HEK293T (cell line): ENCODE data around the gene TDP1.

ENCODE experiments used
- CTCF ChIA-PET: fragments of 350-600 bp; formaldehyde crosslinking; extraction: SDS; loops from one replicate; lab custom pipeline; 2021; ENCODE audit warnings: antibody characterized with exemption, inconsistent platforms; lab: Yijun Ruan, JAX
- POLR2A ChIA-PET: fragments of 350-600 bp; formaldehyde crosslinking; extraction: SDS; loops from one replicate; lab custom pipeline; 2020; ENCODE audit warnings: antibody characterized with exemption, inconsistent platforms; lab: Yijun Ruan, JAX
- DNase-seq: peaks from one replicate; pipeline ENCODE4 v3.0.0; 2012; ENCODE audit warnings: mixed read lengths; ENCODE audit errors: extremely low spot score
- ARNT ChIP-seq: fragments of 450-650 bp; IDR thresholded peaks from 2 replicates; pipeline ENCODE4 v1.6.1; 2017; ENCODE audit warnings: mild to moderate bottlenecking
- BHLHE40 ChIP-seq: fragments of 450-650 bp; IDR thresholded peaks from 2 replicates; pipeline ENCODE4 v1.6.1; 2016; ENCODE audit warnings: mild to moderate bottlenecking, moderate library complexity, borderline replicate concordance
- CTBP1 ChIP-seq: fragments of 450-650 bp; IDR thresholded peaks from 2 replicates; pipeline ENCODE4 v1.6.1; 2016; ENCODE audit warnings: borderline replicate concordance
- ELF4 ChIP-seq: fragments of 450-650 bp; IDR thresholded peaks from 2 replicates; pipeline ENCODE4 v1.6.1; 2017; ENCODE audit warnings: antibody characterized with exemption
- FOXA1 ChIP-seq: fragments of 450-650 bp; IDR thresholded peaks from 2 replicates; pipeline ENCODE4 v1.6.1; 2016; ENCODE audit warnings: mild to moderate bottlenecking
- FOXK2 ChIP-seq: fragments of 450-650 bp; IDR thresholded peaks from 2 replicates; pipeline ENCODE4 v1.6.1; 2016; ENCODE audit warnings: mild to moderate bottlenecking
- FOXM1 ChIP-seq: fragments of 450-650 bp; IDR thresholded peaks from 2 replicates; pipeline ENCODE4 v1.6.1; 2017; ENCODE audit warnings: mild to moderate bottlenecking, borderline replicate concordance
- HDGF ChIP-seq: fragments of 450-650 bp; IDR thresholded peaks from 2 replicates; pipeline ENCODE4 v1.6.1; 2017; ENCODE audit warnings: antibody characterized with exemption, borderline replicate concordance
- L3MBTL2 ChIP-seq: fragments of 450-650 bp; conservative IDR thresholded peaks from 2 replicates; pipeline ENCODE4 v1.6.1; 2016; ENCODE audit warnings: mild to moderate bottlenecking
- LEF1 ChIP-seq: fragments of 450-650 bp; IDR thresholded peaks from 2 replicates; pipeline ENCODE4 v1.6.1; 2017; ENCODE audit warnings: mild to moderate bottlenecking, borderline replicate concordance
- NFRKB ChIP-seq: fragments of 450-650 bp; IDR thresholded peaks from 2 replicates; pipeline ENCODE4 v1.6.1; 2016; ENCODE audit warnings: mild to moderate bottlenecking, moderate library complexity
- PKNOX1 ChIP-seq: fragments of 450-650 bp; IDR thresholded peaks from 2 replicates; pipeline ENCODE4 v1.6.1; 2016
- SP1 ChIP-seq: fragments of 450-650 bp; IDR thresholded peaks from 2 replicates; pipeline ENCODE4 v1.6.1; 2017
- SUZ12 ChIP-seq: fragments of 450-650 bp; IDR thresholded peaks from 2 replicates; pipeline ENCODE4 v1.6.1; 2016; ENCODE audit warnings: mild to moderate bottlenecking
- TARDBP ChIP-seq: fragments of 450-650 bp; IDR thresholded peaks from 2 replicates; pipeline ENCODE4 v1.6.1; 2016
- ZNF384 ChIP-seq: fragments of 450-650 bp; IDR thresholded peaks from 2 replicates; pipeline ENCODE4 v1.6.1; 2016

The TDP1 gene

GRCh38 chr14:89920056-89920455 is 35.7 kb upstream of the TDP1 start:
- TF ChIP-seq SP1, result no peak
- POLR2A ChIA-PET, result no interaction called here
- CTCF ChIA-PET, result no interaction called here
- no peak for DNase-seq

GRCh38 chr14:89921346-89921745 is 34.4 kb upstream of the TDP1 start:
- DNase-seq, result no peak
- ChIA-PET POLR2A (no interaction called here), CTCF (interaction anchor here (0.7 kb wide), 1 partner anchor 18 kb away, joined by 5 read pairs; no protein-coding TSS in a partner anchor)
- no peak for TF ChIP-seq BHLHE40
- no peak for TF ChIP-seq CTBP1
- no peak for TF ChIP-seq SP1
- TF ChIP-seq PKNOX1, result no peak
- no peak for TF ChIP-seq FOXM1
- no peak for TF ChIP-seq NFRKB
- no peak for TF ChIP-seq SUZ12
- TF ChIP-seq LEF1, result no peak
- TF ChIP-seq FOXA1, result no peak
- no peak for TF ChIP-seq L3MBTL2
- no peak for TF ChIP-seq ZNF384
- no peak for TF ChIP-seq ARNT
- no peak for TF ChIP-seq TARDBP
- TF ChIP-seq ELF4, result no peak
- no peak for TF ChIP-seq HDGF
- no peak for TF ChIP-seq FOXK2

- no peak for DNase-seq
- TF ChIP-seq ARNT (no peak), NFRKB (no peak), FOXA1 (no peak), FOXK2 (no peak), HDGF (no peak), SP1 (no peak), CTBP1 (no peak)
- ChIA-PET POLR2A (no interaction called here), CTCF (interaction anchor here (1.3 kb wide), 1 partner anchor 17 kb away, joined by 8 read pairs; no protein-coding TSS in a partner anchor)
These were observed 33.5 kb upstream of the TDP1 start for GRCh38 chr14:89922031-89922907.

- CTCF ChIA-PET, result no interaction called here
- no peak for DNase-seq
- TF ChIP-seq HDGF (no peak), L3MBTL2 (no peak), ARNT (no peak), ELF4 (no peak), FOXM1 (no peak), NFRKB (no peak), FOXA1 (no peak), LEF1 (no peak), PKNOX1 (no peak), TARDBP (no peak), ZNF384 (no peak), SP1 (no peak), CTBP1 (no peak), SUZ12 (no peak), BHLHE40 (no peak), FOXK2 (no peak)
- POLR2A ChIA-PET, result no interaction called here
These were observed 31.5 kb upstream of the TDP1 start for GRCh38 chr14:89924268-89924667.

GRCh38 chr14:89926694-89927093 is 29.0 kb upstream of the TDP1 start:
- ChIA-PET CTCF (interaction anchor here (0.6 to 1.6 kb wide), 2 partner anchors 13 to 21 kb away, joined by 3 to 6 read pairs; no protein-coding TSS in a partner anchor), POLR2A (no interaction called here)
- DNase-seq, result no peak
- TF ChIP-seq BHLHE40, result no peak
- TF ChIP-seq L3MBTL2, result no peak
- no peak for TF ChIP-seq CTBP1
- no peak for TF ChIP-seq FOXM1
- no peak for TF ChIP-seq ELF4
- TF ChIP-seq SUZ12, result no peak
- TF ChIP-seq SP1, result no peak
- no peak for TF ChIP-seq HDGF
- no peak for TF ChIP-seq FOXA1
- TF ChIP-seq FOXK2, result no peak
- no peak for TF ChIP-seq NFRKB
- TF ChIP-seq PKNOX1, result no peak
- TF ChIP-seq ARNT, result no peak
- TF ChIP-seq ZNF384, result no peak
- no peak for TF ChIP-seq LEF1
- no peak for TF ChIP-seq TARDBP

- DNase-seq, result no peak
- ChIA-PET CTCF (interaction anchor here (1.6 kb wide), 1 partner anchor 12 kb away, joined by 6 read pairs; no protein-coding TSS in a partner anchor), POLR2A (no interaction called here)
- TF ChIP-seq TARDBP (no peak), SUZ12 (no peak), FOXK2 (no peak), NFRKB (no peak), FOXM1 (no peak), CTBP1 (no peak), PKNOX1 (no peak), ELF4 (no peak), HDGF (no peak), ZNF384 (no peak), L3MBTL2 (no peak), FOXA1 (no peak), LEF1 (no peak), BHLHE40 (no peak), ARNT (no peak), SP1 (no peak)
These were observed 28.4 kb upstream of the TDP1 start for GRCh38 chr14:89927186-89927865.
